DMS79 (cell line): ENCODE measurements around the gene GJC2.
"Not testable (repeated sequence)": the region's sequence is repeated elsewhere in the genome, so short reads cannot be mapped to it uniquely, and the experiment has no call there.

Experiments used
- DNase-seq: peaks from one replicate; lab custom pipeline; 2025; lab: John Stamatoyannopoulos, UW

GJC2 gene

GRCh38 chr1:228149406-228150119, at the start of gene GJC2:
GJC2 (plus strand) TSS chr1:228149930; CDS start chr1:228157759, 7,829 bp downstream.
- DNase-seq, result no peak

- no peak for DNase-seq
Observed at GRCh38 chr1:228100822-228101613, 48.7 kb upstream of the GJC2 start.

GRCh38 chr1:228101614-228101993, 48.1 kb upstream of the GJC2 start:
- DNase-seq, result no peak

- peak; percentile 5 for DNase-seq
Observed at GRCh38 chr1:228101994-228102790, 47.5 kb upstream of the GJC2 start.

GRCh38 chr1:228102791-228103620, 46.7 kb upstream of the GJC2 start, which contains the start of gene C1orf35:
C1orf35 (minus strand) TSS chr1:228103325; CDS start chr1:228103227, 98 bp downstream.
- DNase-seq, result peak; percentile 73

GRCh38 chr1:228104526-228105269, 45.0 kb upstream of the GJC2 start:
- DNase-seq, result no peak

GRCh38 chr1:228105270-228105995, 44.3 kb upstream of the GJC2 start:
- no peak for DNase-seq

- DNase-seq, result no peak
Observed at GRCh38 chr1:228105996-228106799, 43.5 kb upstream of the GJC2 start.

GRCh38 chr1:228106800-228107054, 43.0 kb upstream of the GJC2 start:
- DNase-seq, result no peak

- DNase-seq, result no peak
Observed at GRCh38 chr1:228107636-228108035, 42.1 kb upstream of the GJC2 start.

- no peak for DNase-seq
Observed at GRCh38 chr1:228108055-228108690, 41.6 kb upstream of the GJC2 start.

GRCh38 chr1:228108742-228109072, 41.0 kb upstream of the GJC2 start:
- no peak for DNase-seq

GRCh38 chr1:228109073-228109961, 40.4 kb upstream of the GJC2 start, which contains the start of gene MRPL55:
MRPL55 (minus strand) TSS chr1:228109299; CDS start chr1:228108260, 1,039 bp downstream.
- DNase-seq, result peak; percentile 80

- no peak for DNase-seq
Observed at GRCh38 chr1:228109962-228110488, 39.7 kb upstream of the GJC2 start.

- no peak for DNase-seq
Observed at GRCh38 chr1:228110556-228110955, 39.2 kb upstream of the GJC2 start.

GRCh38 chr1:228111315-228111714, 38.4 kb upstream of the GJC2 start:
- DNase-seq, result not testable (repeated sequence)

GRCh38 chr1:228112167-228112566, 37.6 kb upstream of the GJC2 start:
- no peak for DNase-seq

GRCh38 chr1:228112617-228113016, 37.1 kb upstream of the GJC2 start:
- DNase-seq, result no peak
